HL-60 (cell line): Measurements from ENCODE around the gene KIF5A.

Experiments used
- DNase-seq, 2 experiments: peaks; one replicate each; pipeline ENCODE4 v3.0.0-alpha.2; 2010 to 2020; ENCODE audit warnings: low read depth in 1 of 2, low spot score in 1 of 2
- H3K27ac ChIP-seq: fragments of 250-450 bp; sonication (Bioruptor Pico); replicated peaks from 2 replicates; pipeline ENCODE4 v1.5.1; 2020; ENCODE audit warnings: mild to moderate bottlenecking, moderate library complexity
- H3K27me3 ChIP-seq: fragments of 250-450 bp; sonication (Bioruptor Pico); 2 replicates; pipeline ENCODE4 v1.5.1; 2021; ENCODE audit warnings: mild to moderate bottlenecking, moderate library complexity; ENCODE audit not compliant: insufficient read depth, poor library complexity, severe bottlenecking
- H3K4me3 ChIP-seq: replicated peaks from 2 replicates; pipeline ENCODE4 v1.5.1; 2011; ENCODE audit warnings: mild to moderate bottlenecking, control low read depth, low read length; ENCODE audit not compliant: insufficient read depth
- GABPA ChIP-seq: IDR thresholded peaks from 2 replicates; pipeline ENCODE4 v1.6.1; 2012; ENCODE audit warnings: low read depth
- POLR2AphosphoS5 ChIP-seq: IDR thresholded peaks from 2 replicates; pipeline ENCODE4 v1.6.1; 2012; ENCODE audit warnings: low read depth
- SPI1 ChIP-seq: IDR thresholded peaks from 2 replicates; pipeline ENCODE4 v1.6.1; 2012; ENCODE audit warnings: low read depth, mild to moderate bottlenecking, borderline replicate concordance
- TF ChIP-seq, protein P1 (sequence below): IDR thresholded peaks from one replicate; pipeline ENCODE4 v1.5.1; 2011; ENCODE audit warnings: low read length, control low read depth, inconsistent platforms; ENCODE audit not compliant: insufficient read depth
- TF ChIP-seq, protein P2 (sequence below): IDR thresholded peaks from 2 replicates; pipeline ENCODE4 v1.6.1; 2012; ENCODE audit warnings: low read depth; ENCODE audit not compliant: insufficient replicate concordance

Gene KIF5A

GRCh38 chr12:57553343-57554202, 3.7 kb downstream of the KIF5A start:
- peaks cover 14% of the 10 kb centered on the region for H3K27me3 ChIP-seq
- no peak for DNase-seq
- H3K4me3 ChIP-seq: no peak overlapping the region
- no peak overlapping the region for H3K27ac ChIP-seq
- TF ChIP-seq SPI1: no peak
- TF ChIP-seq POLR2AphosphoS5: no peak
- TF ChIP-seq, protein P1, sequence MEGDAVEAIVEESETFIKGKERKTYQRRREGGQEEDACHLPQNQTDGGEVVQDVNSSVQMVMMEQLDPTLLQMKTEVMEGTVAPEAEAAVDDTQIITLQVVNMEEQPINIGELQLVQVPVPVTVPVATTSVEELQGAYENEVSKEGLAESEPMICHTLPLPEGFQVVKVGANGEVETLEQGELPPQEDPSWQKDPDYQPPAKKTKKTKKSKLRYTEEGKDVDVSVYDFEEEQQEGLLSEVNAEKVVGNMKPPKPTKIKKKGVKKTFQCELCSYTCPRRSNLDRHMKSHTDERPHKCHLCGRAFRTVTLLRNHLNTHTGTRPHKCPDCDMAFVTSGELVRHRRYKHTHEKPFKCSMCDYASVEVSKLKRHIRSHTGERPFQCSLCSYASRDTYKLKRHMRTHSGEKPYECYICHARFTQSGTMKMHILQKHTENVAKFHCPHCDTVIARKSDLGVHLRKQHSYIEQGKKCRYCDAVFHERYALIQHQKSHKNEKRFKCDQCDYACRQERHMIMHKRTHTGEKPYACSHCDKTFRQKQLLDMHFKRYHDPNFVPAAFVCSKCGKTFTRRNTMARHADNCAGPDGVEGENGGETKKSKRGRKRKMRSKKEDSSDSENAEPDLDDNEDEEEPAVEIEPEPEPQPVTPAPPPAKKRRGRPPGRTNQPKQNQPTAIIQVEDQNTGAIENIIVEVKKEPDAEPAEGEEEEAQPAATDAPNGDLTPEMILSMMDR: no peak
- TF ChIP-seq, protein P2, sequence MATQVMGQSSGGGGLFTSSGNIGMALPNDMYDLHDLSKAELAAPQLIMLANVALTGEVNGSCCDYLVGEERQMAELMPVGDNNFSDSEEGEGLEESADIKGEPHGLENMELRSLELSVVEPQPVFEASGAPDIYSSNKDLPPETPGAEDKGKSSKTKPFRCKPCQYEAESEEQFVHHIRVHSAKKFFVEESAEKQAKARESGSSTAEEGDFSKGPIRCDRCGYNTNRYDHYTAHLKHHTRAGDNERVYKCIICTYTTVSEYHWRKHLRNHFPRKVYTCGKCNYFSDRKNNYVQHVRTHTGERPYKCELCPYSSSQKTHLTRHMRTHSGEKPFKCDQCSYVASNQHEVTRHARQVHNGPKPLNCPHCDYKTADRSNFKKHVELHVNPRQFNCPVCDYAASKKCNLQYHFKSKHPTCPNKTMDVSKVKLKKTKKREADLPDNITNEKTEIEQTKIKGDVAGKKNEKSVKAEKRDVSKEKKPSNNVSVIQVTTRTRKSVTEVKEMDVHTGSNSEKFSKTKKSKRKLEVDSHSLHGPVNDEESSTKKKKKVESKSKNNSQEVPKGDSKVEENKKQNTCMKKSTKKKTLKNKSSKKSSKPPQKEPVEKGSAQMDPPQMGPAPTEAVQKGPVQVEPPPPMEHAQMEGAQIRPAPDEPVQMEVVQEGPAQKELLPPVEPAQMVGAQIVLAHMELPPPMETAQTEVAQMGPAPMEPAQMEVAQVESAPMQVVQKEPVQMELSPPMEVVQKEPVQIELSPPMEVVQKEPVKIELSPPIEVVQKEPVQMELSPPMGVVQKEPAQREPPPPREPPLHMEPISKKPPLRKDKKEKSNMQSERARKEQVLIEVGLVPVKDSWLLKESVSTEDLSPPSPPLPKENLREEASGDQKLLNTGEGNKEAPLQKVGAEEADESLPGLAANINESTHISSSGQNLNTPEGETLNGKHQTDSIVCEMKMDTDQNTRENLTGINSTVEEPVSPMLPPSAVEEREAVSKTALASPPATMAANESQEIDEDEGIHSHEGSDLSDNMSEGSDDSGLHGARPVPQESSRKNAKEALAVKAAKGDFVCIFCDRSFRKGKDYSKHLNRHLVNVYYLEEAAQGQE: no peak
- no peak for TF ChIP-seq GABPA

DNA sequence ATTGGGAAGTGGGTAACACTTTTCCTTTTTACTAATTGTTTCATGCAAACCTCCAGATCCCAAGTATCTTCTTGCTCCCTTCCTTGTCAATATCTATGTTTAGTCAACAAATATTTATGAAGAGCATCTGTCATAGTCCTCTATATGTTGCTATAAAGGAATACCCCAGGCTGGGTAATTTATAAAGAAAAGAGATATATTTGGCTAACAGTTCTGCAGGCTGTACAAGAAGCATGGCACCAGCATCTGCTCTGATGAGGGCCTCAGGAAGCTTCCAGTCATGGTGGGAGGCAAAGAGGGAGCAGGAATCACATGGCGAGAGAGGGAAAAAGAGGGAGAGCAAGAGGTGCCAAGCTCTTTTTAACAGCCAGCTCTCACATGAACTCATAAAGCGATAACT, 4.6 kb downstream of the KIF5A start:
- peaks cover 14% of the 10 kb centered on the region for H3K27me3 ChIP-seq
- H3K27ac ChIP-seq: no peak overlapping the region
- no peak for TF ChIP-seq POLR2AphosphoS5
- TF ChIP-seq, protein P1: no peak
- no peak for TF ChIP-seq GABPA
- no peak for TF ChIP-seq SPI1
- TF ChIP-seq, protein P2: no peak
- DNase-seq: no peak
- H3K4me3 ChIP-seq: no peak overlapping the region

GRCh38 chr12:57554897-57555296, 5.1 kb downstream of the KIF5A start:
- TF ChIP-seq POLR2AphosphoS5 (no peak), SPI1 (no peak), GABPA (no peak)
- TF ChIP-seq, protein P2: no peak
- TF ChIP-seq, protein P1: no peak
- Histone ChIP-seq H3K27me3 (peaks cover 14% of the 10 kb centered on the region), H3K4me3 (no peak overlapping the region), H3K27ac (no peak overlapping the region)
- no peak for DNase-seq
